ENCODE data around the gene SAGE1. TPM values are rescaled to one million over a fixed set of nuclear protein-coding genes. Genes with fewer than 3 reads are reported as not detected.
A peak's percentile ranks its signal among the peaks of the same experiment; 100 is the strongest.

SAGE1 gene
- total RNA-seq, 1 experiment from 2014 or later = not detected

GRCh38 chrX:135931644-135932487 lies 38.4 kb downstream of the SAGE1 start:
- Mint-ChIP-seq H3K27ac (no peak overlapping the region), H3K27me3 (ENCODE audit: low read depth) (no peaks in the 10 kb centered on the region), H3K9me3 (no peaks in the 10 kb centered on the region), H3K36me3 (no peaks in the 10 kb centered on the region), H3K4me1 (no peaks in the 10 kb centered on the region), H3K4me3 (no peak overlapping the region)
- peak; percentile 47; the same call in 1 of the 2 replicates for TF ChIP-seq CTCF (IDR thresholded peaks at IDR 0.05)
- no peak for TF ChIP-seq ATF6 (CRISPR knock-in tag; IDR thresholded peaks at IDR 0.05)
- DNase-seq (ENCODE audit: low spot score) (peak; percentile 74), ATAC-seq (peak; percentile 97)
- POLR2A ChIA-PET = no interaction called here
- CTCF ChIA-PET = interaction anchor here (0.7 to 1.5 kb wide), 8 partner anchors 9 to 725 kb away, joined by 3 to 10 read pairs (median 4); no protein-coding TSS in a partner anchor

GRCh38 chrX:135944486-135944885 lies 51.0 kb downstream of the SAGE1 start:
- Mint-ChIP-seq H3K9me3 (peaks cover 20% of the 10 kb centered on the region), H3K27me3 (ENCODE audit: low read depth) (peaks cover 6% of the 10 kb centered on the region; the same call in 1 of the 2 replicates), H3K4me3 (no peak overlapping the region), H3K36me3 (no peaks in the 10 kb centered on the region), H3K27ac (no peak overlapping the region), H3K4me1 (no peaks in the 10 kb centered on the region)
- no peak for DNase-seq (ENCODE audit: low spot score)
- POLR2A ChIA-PET = no interaction called here
- ATAC-seq = no peak
- no peak for TF ChIP-seq SMAD4 (CRISPR knock-in tag; IDR thresholded peaks at IDR 0.05)
- CTCF ChIA-PET = no interaction called here

- Mint-ChIP-seq H3K9me3 (no peaks in the 10 kb centered on the region), H3K27ac (no peak overlapping the region)
- ATAC-seq = peak; percentile 51; the same call in 1 of the 2 replicates
- TF ChIP-seq ZNF232 (CRISPR knock-in tag; IDR thresholded peaks at IDR 0.05) = no peak
- no peak for TF ChIP-seq HMGXB4 (CRISPR knock-in tag; IDR thresholded peaks at IDR 0.05)
- TF ChIP-seq MAX (CRISPR knock-in tag; IDR thresholded peaks at IDR 0.05) = no peak
- no peak for TF ChIP-seq ZNF416 (CRISPR knock-in tag; IDR thresholded peaks at IDR 0.05)
- no peak for TF ChIP-seq ZNF671 (CRISPR knock-in tag; IDR thresholded peaks at IDR 0.05)
- no peak for TF ChIP-seq GTF2I (CRISPR knock-in tag; conservative IDR thresholded peaks at IDR 0.05)
- TF ChIP-seq NR1H2 (CRISPR knock-in tag; IDR thresholded peaks at IDR 0.05) = no peak
- TF ChIP-seq CTCF (IDR thresholded peaks at IDR 0.05) = no peak
- no peak for TF ChIP-seq ZNF263 (CRISPR knock-in tag; IDR thresholded peaks at IDR 0.05; ENCODE audit: low read depth)
- no peak for TF ChIP-seq ERG (CRISPR knock-in tag; IDR thresholded peaks at IDR 0.05)
- TF ChIP-seq ZSCAN18 (CRISPR knock-in tag; IDR thresholded peaks at IDR 0.05) = no peak
- TF ChIP-seq KAT7 (CRISPR knock-in tag; IDR thresholded peaks at IDR 0.05; ENCODE audit: borderline replicate concordance) = no peak
- TF ChIP-seq FOXJ3 (CRISPR knock-in tag; IDR thresholded peaks at IDR 0.05; ENCODE audit: borderline replicate concordance) = no peak
- no peak for TF ChIP-seq NR3C1 (CRISPR knock-in tag; conservative IDR thresholded peaks at IDR 0.05; ENCODE audit: low read depth)
- TF ChIP-seq ZNF423 (CRISPR knock-in tag; IDR thresholded peaks at IDR 0.05) = no peak
- TF ChIP-seq SMAD3 (CRISPR knock-in tag; IDR thresholded peaks at IDR 0.05; ENCODE audit: borderline replicate concordance) = no peak
These were observed 57.8 kb downstream of the SAGE1 start for GRCh38 chrX:135951291-135951690.

More at GRCh38 chrX:135951291-135951690, 57.8 kb downstream of the SAGE1 start:
- no peaks in the 10 kb centered on the region for H3K36me3 Mint-ChIP-seq
- no peak overlapping the region for H3K4me3 Mint-ChIP-seq
- H3K4me1 Mint-ChIP-seq = no peaks in the 10 kb centered on the region
- peak; percentile 9 for DNase-seq (ENCODE audit: low spot score)
- ChIA-PET POLR2A (no interaction called here), CTCF (interaction anchor here (1.2 kb wide), 1 partner anchor 19 kb away, joined by 4 read pairs; no protein-coding TSS in a partner anchor)
- H3K27me3 Mint-ChIP-seq (ENCODE audit: low read depth) = no peaks in the 10 kb centered on the region

Data from WTC11 (cell line).